ENCODE measurements around the gene CHIC1.
"Not testable (repeated sequence)": the region's sequence is repeated elsewhere in the genome, so short reads cannot be mapped to it uniquely, and the experiment has no call there.

- TF ChIP-seq CTCF (IDR thresholded peaks at IDR 0.05); PBX3 (IDR thresholded peaks at IDR 0.05); MAX (IDR thresholded peaks at IDR 0.05); EP300 (IDR thresholded peaks at IDR 0.05); POLR2A (IDR thresholded peaks at IDR 0.05; ENCODE audit: low read length); NR3C1 (IDR thresholded peaks at IDR 0.05); MYC (IDR thresholded peaks at IDR 0.05; ENCODE audit: borderline replicate concordance, low read length); ESRRA (IDR thresholded peaks at IDR 0.05; ENCODE audit: borderline replicate concordance, low read length); HOXA7 (CRISPR knock-in tag; IDR thresholded peaks at IDR 0.05); MAFK (IDR thresholded peaks at IDR 0.05; ENCODE audit: partially characterized antibody); CHD2 (IDR thresholded peaks at IDR 0.05; ENCODE audit: low read length, partially characterized antibody); ZSCAN20 (CRISPR knock-in tag; IDR thresholded peaks at IDR 0.05); REST (IDR thresholded peaks at IDR 0.05); CEBPB (IDR thresholded peaks at IDR 0.05): not testable (repeated sequence)
Measured at GRCh38 chrX:73597758-73598157, 34.8 kb downstream of the CHIC1 start.

Measured in A549 (cell line).